HCT116 (cell line): ENCODE results near the gene TMPRSS7.

ENCODE experiments used
- SIN3A ChIP-seq: IDR thresholded peaks from 2 replicates; pipeline ENCODE4 v1.6.1; 2012; ENCODE audit warnings: low read depth
- TF ChIP-seq, protein P1 (sequence below): IDR thresholded peaks from 2 replicates; pipeline ENCODE4 v1.6.1; 2012; ENCODE audit warnings: low read depth
- TF ChIP-seq, protein P2 (sequence below): IDR thresholded peaks from 2 replicates; pipeline ENCODE4 v1.6.1; 2012

DNA sequence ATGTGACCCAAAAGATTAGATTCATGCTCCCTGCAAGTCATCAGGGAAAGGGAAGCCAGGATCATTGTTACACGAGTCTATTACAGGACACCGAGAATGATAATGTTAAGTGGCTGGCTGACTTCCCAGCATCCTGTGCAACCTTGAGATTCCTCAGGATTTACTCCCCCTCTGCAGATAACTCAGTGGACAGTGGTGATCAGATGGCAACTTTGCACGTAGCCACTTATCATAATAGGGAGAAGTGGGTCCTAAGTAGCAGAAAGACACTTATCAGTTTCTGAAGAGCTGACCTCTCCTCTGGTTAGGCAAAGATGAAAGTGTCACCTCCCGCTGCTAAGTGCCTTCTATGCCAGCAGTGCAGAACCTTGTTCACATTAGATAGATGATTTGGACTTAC is 6.7 kb upstream of the TMPRSS7 start:
- TF ChIP-seq, protein P1, sequence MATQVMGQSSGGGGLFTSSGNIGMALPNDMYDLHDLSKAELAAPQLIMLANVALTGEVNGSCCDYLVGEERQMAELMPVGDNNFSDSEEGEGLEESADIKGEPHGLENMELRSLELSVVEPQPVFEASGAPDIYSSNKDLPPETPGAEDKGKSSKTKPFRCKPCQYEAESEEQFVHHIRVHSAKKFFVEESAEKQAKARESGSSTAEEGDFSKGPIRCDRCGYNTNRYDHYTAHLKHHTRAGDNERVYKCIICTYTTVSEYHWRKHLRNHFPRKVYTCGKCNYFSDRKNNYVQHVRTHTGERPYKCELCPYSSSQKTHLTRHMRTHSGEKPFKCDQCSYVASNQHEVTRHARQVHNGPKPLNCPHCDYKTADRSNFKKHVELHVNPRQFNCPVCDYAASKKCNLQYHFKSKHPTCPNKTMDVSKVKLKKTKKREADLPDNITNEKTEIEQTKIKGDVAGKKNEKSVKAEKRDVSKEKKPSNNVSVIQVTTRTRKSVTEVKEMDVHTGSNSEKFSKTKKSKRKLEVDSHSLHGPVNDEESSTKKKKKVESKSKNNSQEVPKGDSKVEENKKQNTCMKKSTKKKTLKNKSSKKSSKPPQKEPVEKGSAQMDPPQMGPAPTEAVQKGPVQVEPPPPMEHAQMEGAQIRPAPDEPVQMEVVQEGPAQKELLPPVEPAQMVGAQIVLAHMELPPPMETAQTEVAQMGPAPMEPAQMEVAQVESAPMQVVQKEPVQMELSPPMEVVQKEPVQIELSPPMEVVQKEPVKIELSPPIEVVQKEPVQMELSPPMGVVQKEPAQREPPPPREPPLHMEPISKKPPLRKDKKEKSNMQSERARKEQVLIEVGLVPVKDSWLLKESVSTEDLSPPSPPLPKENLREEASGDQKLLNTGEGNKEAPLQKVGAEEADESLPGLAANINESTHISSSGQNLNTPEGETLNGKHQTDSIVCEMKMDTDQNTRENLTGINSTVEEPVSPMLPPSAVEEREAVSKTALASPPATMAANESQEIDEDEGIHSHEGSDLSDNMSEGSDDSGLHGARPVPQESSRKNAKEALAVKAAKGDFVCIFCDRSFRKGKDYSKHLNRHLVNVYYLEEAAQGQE, result no peak
- TF ChIP-seq, protein P2, sequence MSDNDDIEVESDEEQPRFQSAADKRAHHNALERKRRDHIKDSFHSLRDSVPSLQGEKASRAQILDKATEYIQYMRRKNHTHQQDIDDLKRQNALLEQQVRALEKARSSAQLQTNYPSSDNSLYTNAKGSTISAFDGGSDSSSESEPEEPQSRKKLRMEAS, result no peak
- no peak for TF ChIP-seq SIN3A
